HG02798 (cell line): ENCODE results near the gene LBP.
"Not testable (repeated sequence)": the region's sequence is repeated elsewhere in the genome, so short reads cannot be mapped to it uniquely, and the experiment has no call there.

Experiments used
- ATAC-seq: cut with Tn5 transposase; IDR thresholded peaks from one replicate; pipeline ENCODE4 v1.9.1; 2021; ENCODE audit warnings: mild to moderate bottlenecking; ENCODE audit not compliant: unreplicated experiment, poor library complexity

Gene LBP

DNA sequence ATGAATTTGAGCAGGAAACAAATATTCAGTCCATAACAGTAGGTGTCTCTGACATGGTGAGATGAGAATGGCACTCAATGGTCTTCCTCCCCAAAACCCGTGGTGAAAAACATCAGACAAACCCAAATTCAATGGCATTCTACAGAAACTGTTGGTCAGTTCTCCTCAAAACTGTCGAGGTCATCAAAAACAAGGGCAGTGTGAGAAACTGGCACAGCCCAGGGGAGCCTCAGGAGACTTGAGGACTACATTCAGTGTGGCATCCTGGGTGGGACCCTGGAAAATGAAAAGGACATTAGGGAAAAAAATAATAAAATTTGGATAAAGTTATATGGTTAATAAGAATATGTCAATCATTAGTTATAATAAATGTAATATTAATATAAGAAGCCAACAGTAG is 40.6 kb downstream of the LBP start:
- ATAC-seq, result no peak

GRCh38 chr20:38387953-38388352 is 41.7 kb downstream of the LBP start:
- ATAC-seq, result no peak

- no peak for ATAC-seq
These were observed 46.1 kb downstream of the LBP start for GRCh38 chr20:38392356-38392755.

- ATAC-seq, result no peak
These were observed 47.0 kb downstream of the LBP start for GRCh38 chr20:38393259-38393658.

GRCh38 chr20:38395165-38395564 is 48.9 kb downstream of the LBP start:
- no peak for ATAC-seq

DNA sequence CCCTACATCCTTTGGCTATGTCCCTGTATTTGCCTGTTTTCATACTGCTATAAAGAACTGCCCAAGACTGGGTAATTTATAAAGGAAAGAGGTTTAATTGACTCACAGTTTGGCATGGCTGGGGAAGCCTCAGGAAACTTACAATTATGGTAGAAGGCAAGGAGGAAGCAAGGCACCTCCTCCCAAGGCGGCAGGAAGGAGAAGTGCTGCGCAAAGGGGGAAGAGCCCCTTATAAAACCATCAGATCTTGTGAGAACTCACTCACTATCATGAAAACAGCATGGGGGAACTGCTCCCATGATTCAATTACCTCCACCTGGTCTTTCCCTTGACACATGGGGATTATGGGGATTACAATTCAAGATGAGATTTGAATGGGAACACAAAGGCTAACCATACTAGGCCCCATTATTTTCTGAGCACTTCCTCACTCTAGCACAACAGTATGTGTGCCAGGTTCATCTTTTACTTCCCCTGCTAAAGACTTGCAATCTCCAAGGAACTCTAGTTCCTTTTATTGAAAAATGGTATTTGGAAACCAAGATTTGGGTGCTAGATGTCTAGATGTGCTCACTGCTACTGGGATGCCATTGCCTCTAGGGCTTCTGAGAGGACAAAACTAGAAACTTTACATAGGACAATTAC is 49.6 kb downstream of the LBP start:
- not testable (repeated sequence) for ATAC-seq

- no peak for ATAC-seq
These were observed 55.8 kb downstream of the LBP start for GRCh38 chr20:38402089-38402488.

- ATAC-seq, result no peak
These were observed 56.5 kb downstream of the LBP start for GRCh38 chr20:38402816-38403215.

GRCh38 chr20:38404016-38404415 is 57.7 kb downstream of the LBP start:
- ATAC-seq, result no peak

GRCh38 chr20:38405132-38405531 is 58.9 kb downstream of the LBP start:
- no peak for ATAC-seq

DNA sequence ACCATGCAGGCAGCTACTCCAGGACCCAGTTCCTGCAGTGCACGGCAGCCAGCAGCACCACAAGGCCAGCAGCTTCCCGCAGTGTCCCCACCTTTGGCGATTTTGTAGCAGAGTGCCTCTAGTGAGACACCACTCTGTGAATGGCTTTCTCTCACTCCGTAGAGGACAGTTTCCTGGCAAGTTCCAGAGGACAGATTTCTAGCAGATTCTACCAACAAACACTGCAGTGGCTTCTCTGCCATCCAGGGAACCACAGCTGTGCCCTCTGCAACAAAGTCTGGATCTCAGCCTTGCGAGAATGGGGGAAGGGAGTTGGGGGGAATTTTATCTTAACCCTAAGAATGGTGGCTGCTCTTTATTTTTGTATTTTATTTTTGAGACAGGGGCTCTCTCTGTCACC is 60.2 kb downstream of the LBP start:
- ATAC-seq, result no peak

- ATAC-seq, result no peak
These were observed 61.0 kb downstream of the LBP start for GRCh38 chr20:38407321-38407720.

DNA sequence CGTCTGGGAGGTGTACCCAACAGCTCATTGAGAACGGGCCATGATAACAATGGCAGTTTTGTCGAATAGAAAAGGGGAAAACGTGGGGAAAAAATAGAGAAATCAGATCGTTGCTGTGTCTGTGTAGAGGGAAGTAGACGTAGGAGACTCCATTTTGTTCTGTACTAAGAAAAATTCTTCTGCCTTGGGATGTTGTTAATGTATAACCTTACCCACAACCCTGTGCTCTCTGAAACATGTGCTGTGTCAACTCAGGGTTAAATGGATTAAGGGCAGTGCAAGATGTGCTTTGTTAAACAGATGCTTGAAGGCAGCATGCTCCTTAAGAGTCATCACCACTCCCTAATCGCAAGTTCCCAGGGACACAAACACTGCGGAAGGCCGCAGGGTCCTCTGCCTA is 61.5 kb downstream of the LBP start:
- ATAC-seq, result not testable (repeated sequence)

DNA sequence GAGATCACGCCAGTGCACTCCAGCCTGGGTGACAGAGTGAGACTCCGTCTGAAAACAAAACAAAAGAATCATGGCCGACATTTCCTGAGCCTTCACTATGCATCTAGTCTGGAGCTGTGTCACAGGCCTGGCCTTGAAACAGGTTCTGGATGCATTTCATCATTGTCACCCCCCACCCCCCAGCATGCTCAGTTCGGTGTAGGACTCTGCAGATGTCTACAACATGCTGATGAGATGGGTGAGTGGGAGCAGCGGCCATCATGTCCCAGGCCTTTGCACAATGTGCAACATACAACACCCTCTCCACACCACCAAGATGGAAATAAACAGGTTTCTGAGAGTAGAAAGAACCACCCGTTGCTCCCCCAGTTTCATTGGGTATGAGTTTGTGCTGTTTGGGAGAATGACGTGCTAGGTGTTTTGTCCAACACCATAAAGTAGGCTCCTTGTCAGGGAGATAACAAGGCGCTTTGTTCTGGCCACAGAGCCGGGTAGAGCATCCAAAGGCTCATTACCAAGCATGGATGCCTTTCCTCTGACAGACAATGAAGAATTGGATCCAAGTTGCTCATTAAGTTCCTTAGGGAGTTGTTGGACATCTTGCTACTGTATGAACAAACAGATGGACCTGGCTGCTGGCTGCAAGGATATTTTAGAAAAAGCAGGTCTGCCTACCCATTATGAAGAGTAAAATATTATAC is 66.7 kb downstream of the LBP start:
- ATAC-seq, result no peak

DNA sequence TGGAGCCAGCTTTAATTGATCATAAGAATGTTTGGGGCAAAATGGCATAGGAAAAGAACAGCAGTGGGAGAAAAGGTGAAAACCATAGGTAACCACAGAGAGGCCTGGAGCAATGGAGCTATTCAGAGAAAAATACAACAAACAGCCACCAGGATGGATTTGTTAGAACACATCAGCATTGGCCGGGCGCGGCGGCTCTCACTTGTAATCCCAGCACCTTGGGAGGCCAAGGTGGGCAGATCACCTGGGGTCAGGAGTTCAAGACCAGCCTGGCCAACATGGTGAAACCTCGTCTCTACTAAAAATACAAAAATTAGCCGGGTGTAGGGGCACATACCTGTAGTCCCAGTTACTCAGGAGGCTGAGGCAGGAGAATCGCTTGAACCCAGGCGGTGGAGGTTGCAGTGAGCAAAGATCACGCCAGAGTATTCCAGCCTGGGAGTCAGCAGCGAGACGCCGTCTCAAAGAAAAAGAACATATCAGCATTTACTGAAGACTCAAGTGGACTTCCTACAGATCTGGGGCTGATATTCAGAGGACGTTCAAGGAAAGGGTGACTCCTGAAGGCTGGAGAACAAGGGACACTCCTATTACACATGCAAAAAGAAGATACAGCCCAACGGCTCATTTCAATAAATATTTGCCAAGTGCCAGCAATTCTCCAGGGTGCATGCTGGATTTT is 68.6 kb downstream of the LBP start:
- no peak for ATAC-seq

GRCh38 chr20:38418509-38419204 is 72.4 kb downstream of the LBP start:
- ATAC-seq, result no peak

- ATAC-seq, result no peak
These were observed 74.3 kb downstream of the LBP start for GRCh38 chr20:38420388-38421085.

- no peak for ATAC-seq
These were observed 75.6 kb downstream of the LBP start for GRCh38 chr20:38421915-38422314.

- ATAC-seq, result no peak
These were observed 77.3 kb downstream of the LBP start for GRCh38 chr20:38423541-38423940.

DNA sequence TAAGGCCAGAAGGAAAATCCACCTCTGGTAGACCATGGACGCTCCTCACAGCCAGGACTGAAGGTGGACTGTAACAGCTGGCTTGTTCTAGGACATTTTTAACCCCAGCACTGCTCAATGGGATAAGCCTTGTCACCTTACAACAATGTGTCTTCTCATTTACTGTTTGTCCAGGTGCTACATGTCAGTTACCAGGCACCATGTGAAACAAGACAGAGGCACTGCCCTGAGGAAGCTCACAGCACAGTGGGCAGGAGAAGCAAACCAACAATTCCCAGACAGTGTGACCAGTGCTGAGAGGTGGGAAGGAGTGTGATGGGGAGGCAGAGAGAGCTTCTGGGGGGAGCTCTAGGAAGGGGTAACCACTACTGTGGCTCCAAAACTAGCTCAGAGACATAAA is 78.1 kb downstream of the LBP start:
- ATAC-seq, result no peak
